H1 (cell line): ENCODE data around the gene MYBPC2.

Experiments used
- EZH2 ChIP-seq: fragments of 200-600 bp; sonication (generic); IDR thresholded peaks from 2 replicates; pipeline ENCODE4 v1.7.1; 2012; ENCODE audit warnings: low read depth, mild to moderate bottlenecking, moderate library complexity, low read length, inconsistent platforms; ENCODE audit not compliant: severe bottlenecking
- NRF1 ChIP-seq: IDR thresholded peaks from 2 replicates; pipeline ENCODE4 v1.6.1; 2011; ENCODE audit warnings: mild to moderate bottlenecking, low read depth, low read length, improper control_type of control experiment
- RNF2 ChIP-seq: fragments of 200-900, 300-1000 bp; sonication (generic); IDR thresholded peaks from 2 replicates; pipeline ENCODE4 v1.7.1; 2016; ENCODE audit warnings: borderline replicate concordance, low read depth, mild to moderate bottlenecking, antibody characterized with exemption, low read length; ENCODE audit not compliant: poor library complexity, severe bottlenecking; ENCODE audit errors: missing control alignments
- TF ChIP-seq, protein P1 (sequence below), 3 experiments: IDR thresholded peaks; 1 replicate in 2 of 3; 2 replicates in 1 of 3; pipeline versions ENCODE4 v1.5.1 to v1.6.1; 2011; ENCODE audit warnings: low read length in 3 of 3, mild to moderate bottlenecking in 3 of 3, inconsistent platforms in 2 of 3, low read depth in 1 of 3, moderate library complexity in 1 of 3; ENCODE audit not compliant: insufficient read depth in 1 of 3; ENCODE audit errors: control extremely low read depth in 1 of 3

DNA sequence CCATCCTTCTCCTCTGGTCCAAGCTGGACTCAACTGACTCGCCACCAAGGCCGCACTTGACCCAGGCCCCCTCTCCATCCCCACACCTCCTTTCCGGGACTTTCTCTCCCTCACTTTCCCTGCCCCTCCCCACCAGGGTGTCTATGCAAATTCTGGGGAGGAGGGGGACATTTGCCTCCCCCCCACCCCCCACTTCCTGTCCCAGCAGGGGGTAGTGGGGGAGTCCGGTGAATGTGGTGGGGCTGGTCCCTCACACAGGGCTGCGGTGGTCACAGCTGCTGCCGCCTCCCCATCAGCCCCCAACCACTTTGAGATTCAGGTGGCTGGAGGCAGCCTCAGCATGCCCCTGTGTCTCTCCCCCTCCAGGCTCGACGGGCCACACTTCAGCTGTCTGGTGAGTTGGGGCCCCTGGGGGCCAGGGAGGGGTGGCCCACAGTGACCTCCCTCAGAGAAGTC, 13.1 kb upstream of the MYBPC2 start:
- TF ChIP-seq RNF2, result no peak
- TF ChIP-seq NRF1, result no peak
- TF ChIP-seq EZH2, result no peak
- TF ChIP-seq, protein P1, sequence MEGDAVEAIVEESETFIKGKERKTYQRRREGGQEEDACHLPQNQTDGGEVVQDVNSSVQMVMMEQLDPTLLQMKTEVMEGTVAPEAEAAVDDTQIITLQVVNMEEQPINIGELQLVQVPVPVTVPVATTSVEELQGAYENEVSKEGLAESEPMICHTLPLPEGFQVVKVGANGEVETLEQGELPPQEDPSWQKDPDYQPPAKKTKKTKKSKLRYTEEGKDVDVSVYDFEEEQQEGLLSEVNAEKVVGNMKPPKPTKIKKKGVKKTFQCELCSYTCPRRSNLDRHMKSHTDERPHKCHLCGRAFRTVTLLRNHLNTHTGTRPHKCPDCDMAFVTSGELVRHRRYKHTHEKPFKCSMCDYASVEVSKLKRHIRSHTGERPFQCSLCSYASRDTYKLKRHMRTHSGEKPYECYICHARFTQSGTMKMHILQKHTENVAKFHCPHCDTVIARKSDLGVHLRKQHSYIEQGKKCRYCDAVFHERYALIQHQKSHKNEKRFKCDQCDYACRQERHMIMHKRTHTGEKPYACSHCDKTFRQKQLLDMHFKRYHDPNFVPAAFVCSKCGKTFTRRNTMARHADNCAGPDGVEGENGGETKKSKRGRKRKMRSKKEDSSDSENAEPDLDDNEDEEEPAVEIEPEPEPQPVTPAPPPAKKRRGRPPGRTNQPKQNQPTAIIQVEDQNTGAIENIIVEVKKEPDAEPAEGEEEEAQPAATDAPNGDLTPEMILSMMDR (IDR thresholded peaks at IDR 0.05; ENCODE audit: control extremely low read depth in 1 of 3, insufficient read depth in 1 of 3, low read depth in 1 of 3, low read length in 3 of 3), result no peak
